Ecto neural progenitor cell (in vitro differentiated cells): ENCODE data around the gene TYW3.

ENCODE experiments used
- DNase-seq: peaks from one replicate; pipeline ENCODE4 v3.0.0-alpha.2; 2018; ENCODE audit warnings: low spot score

Gene TYW3

GRCh38 chr1:74790453-74790852 lies 57.5 kb downstream of the TYW3 start:
- no peak for DNase-seq

GRCh38 chr1:74791491-74791890 lies 58.5 kb downstream of the TYW3 start:
- no peak for DNase-seq

- no peak for DNase-seq
Observed at GRCh38 chr1:74799119-74799657, 66.2 kb downstream of the TYW3 start.

- DNase-seq = no peak
Observed at GRCh38 chr1:74811436-74812179, 78.7 kb downstream of the TYW3 start.

- no peak for DNase-seq
Observed at GRCh38 chr1:74812180-74812541, 79.2 kb downstream of the TYW3 start.
